HEK293 (cell line): ENCODE measurements around the gene FOXP1.
A peak's percentile ranks its signal among the peaks of the same experiment; 100 is the strongest.

ENCODE experiments used
- CTCF ChIA-PET: fragments of 350-600 bp; formaldehyde crosslinking; extraction: SDS; loops from one replicate; lab custom pipeline; 2021; ENCODE audit warnings: antibody characterized with exemption; lab: Yijun Ruan, JAX
- POLR2A ChIA-PET: fragments of 300-600 bp; formaldehyde crosslinking; extraction: SDS; loops from one replicate; lab custom pipeline; 2020; ENCODE audit warnings: antibody characterized with exemption, inconsistent platforms; lab: Yijun Ruan, JAX
- H3K27ac ChIP-seq: fragments of 200-500 bp; sonication (Bioruptor generic); 2 replicates; pipeline ENCODE4 v1.5.1; 2014; ENCODE audit warnings: low read depth, low read length, control low read depth, inconsistent platforms; ENCODE audit errors: extremely low read depth
- H3K36me3 ChIP-seq, 2 experiments: fragments of 200-500 bp in 1 of 2; sonication (Bioruptor generic) in 1 of 2; 1 replicate in 1 of 2; 2 replicates in 1 of 2; pipeline ENCODE4 v1.5.1; 2014 to 2017; ENCODE audit warnings: inconsistent platforms in 2 of 2, low read length in 2 of 2; ENCODE audit not compliant: control insufficient read depth in 2 of 2, insufficient read depth in 1 of 2
- H3K4me1 ChIP-seq: fragments of 200-500 bp; sonication (Bioruptor generic); 2 replicates; pipeline ENCODE4 v1.5.1; 2014; ENCODE audit warnings: mild to moderate bottlenecking, low read length, inconsistent platforms; ENCODE audit not compliant: control insufficient read depth, insufficient read depth
- H3K4me3 ChIP-seq: 2 replicates; pipeline ENCODE4 v1.5.1; 2011; ENCODE audit warnings: low read depth, mild to moderate bottlenecking, control low read depth, low read length, moderate library complexity
- H3K9me3 ChIP-seq: fragments of 200-500 bp; sonication (Bioruptor generic); 2 replicates; pipeline ENCODE4 v1.5.1; 2014; ENCODE audit warnings: low read depth, low read length, inconsistent platforms; ENCODE audit not compliant: control insufficient read depth, insufficient read depth
- FEZF1 ChIP-seq: fragments of 450-650 bp; formaldehyde crosslinking; IDR thresholded peaks from 2 replicates; pipeline ENCODE4 v1.5.1; 2016; ENCODE audit warnings: missing biosample characterization, missing genetic modification characterization
- GLI4 ChIP-seq: fragments of 450-650 bp; formaldehyde crosslinking; IDR thresholded peaks from 2 replicates; pipeline ENCODE4 v1.5.1; 2016; ENCODE audit warnings: missing biosample characterization, missing genetic modification characterization
- HOXC10 ChIP-seq: sonication (generic); formaldehyde crosslinking; IDR thresholded peaks from 2 replicates; pipeline ENCODE4 v1.8.1; 2023; ENCODE audit warnings: mild to moderate bottlenecking, missing genetic modification reagents
- KLF10 ChIP-seq: fragments of 450-650 bp; IDR thresholded peaks from 2 replicates; pipeline ENCODE4 v1.5.1; 2018; ENCODE audit warnings: missing biosample characterization, mild to moderate bottlenecking, missing genetic modification characterization
- KLF17 ChIP-seq: fragments of 450-650 bp; formaldehyde crosslinking; IDR thresholded peaks from 2 replicates; pipeline ENCODE4 v1.5.1; 2016; ENCODE audit warnings: missing biosample characterization, missing genetic modification characterization
- KLF8 ChIP-seq: fragments of 450-650 bp; formaldehyde crosslinking; IDR thresholded peaks from 2 replicates; pipeline ENCODE4 v1.5.1; 2016; ENCODE audit warnings: missing biosample characterization, missing genetic modification characterization
- PRDM2 ChIP-seq: fragments of 450-650 bp; formaldehyde crosslinking; IDR thresholded peaks from 2 replicates; pipeline ENCODE4 v1.5.1; 2016; ENCODE audit warnings: missing biosample characterization, missing genetic modification characterization, borderline replicate concordance
- PRDM6 ChIP-seq: fragments of 450-650 bp; formaldehyde crosslinking; IDR thresholded peaks from 2 replicates; pipeline ENCODE4 v1.5.1; 2017; ENCODE audit warnings: missing biosample characterization, missing genetic modification characterization
- SCRT2 ChIP-seq: fragments of 450-650 bp; formaldehyde crosslinking; IDR thresholded peaks from 2 replicates; pipeline ENCODE4 v1.5.1; 2016; ENCODE audit warnings: missing biosample characterization, missing genetic modification characterization
- YY1 ChIP-seq: fragments of 450-650 bp; formaldehyde crosslinking; IDR thresholded peaks from 2 replicates; pipeline ENCODE4 v1.5.1; 2018; ENCODE audit warnings: missing biosample characterization, missing genetic modification characterization
- ZBTB1 ChIP-seq: fragments of 450-650 bp; formaldehyde crosslinking; IDR thresholded peaks from 2 replicates; pipeline ENCODE4 v1.5.1; 2016; ENCODE audit warnings: missing biosample characterization, missing genetic modification characterization
- ZBTB17 ChIP-seq: fragments of 450-650 bp; formaldehyde crosslinking; IDR thresholded peaks from 2 replicates; pipeline ENCODE4 v1.5.1; 2016; ENCODE audit warnings: missing biosample characterization, missing genetic modification characterization
- ZBTB49 ChIP-seq: fragments of 450-650 bp; formaldehyde crosslinking; IDR thresholded peaks from 2 replicates; pipeline ENCODE4 v1.5.1; 2016; ENCODE audit warnings: missing biosample characterization, missing genetic modification characterization, low read depth
- ZEB2 ChIP-seq: fragments of 450-650 bp; formaldehyde crosslinking; IDR thresholded peaks from 2 replicates; pipeline ENCODE4 v1.5.1; 2016; ENCODE audit warnings: missing biosample characterization, missing genetic modification characterization
- ZFP37 ChIP-seq: fragments of 450-650 bp; formaldehyde crosslinking; IDR thresholded peaks from 2 replicates; pipeline ENCODE4 v1.5.1; 2016; ENCODE audit warnings: missing biosample characterization, missing genetic modification characterization
- ZNF311 ChIP-seq: fragments of 450-650 bp; formaldehyde crosslinking; IDR thresholded peaks from 2 replicates; pipeline ENCODE4 v1.5.1; 2017; ENCODE audit warnings: missing biosample characterization, missing genetic modification characterization, borderline replicate concordance
- ZNF341 ChIP-seq: fragments of 450-650 bp; formaldehyde crosslinking; IDR thresholded peaks from 2 replicates; pipeline ENCODE4; 2016; ENCODE audit warnings: low read depth, missing biosample characterization, missing genetic modification characterization
- ZNF513 ChIP-seq: fragments of 450-650 bp; IDR thresholded peaks from 2 replicates; pipeline ENCODE4 v1.5.1; 2018; ENCODE audit warnings: missing biosample characterization, missing genetic modification characterization
- ZNF629 ChIP-seq: fragments of 450-650 bp; formaldehyde crosslinking; IDR thresholded peaks from 2 replicates; pipeline ENCODE4 v1.5.1; 2017; ENCODE audit warnings: missing biosample characterization, missing genetic modification characterization
- ZNF660 ChIP-seq: fragments of 450-650 bp; IDR thresholded peaks from 2 replicates; pipeline ENCODE4 v1.5.1; 2018; ENCODE audit warnings: missing biosample characterization, mild to moderate bottlenecking, missing genetic modification characterization
- ZNF747 ChIP-seq: fragments of 450-650 bp; formaldehyde crosslinking; IDR thresholded peaks from 2 replicates; pipeline ENCODE4 v1.5.1; 2016; ENCODE audit warnings: missing biosample characterization, missing genetic modification characterization
- ZNF768 ChIP-seq: fragments of 450-650 bp; formaldehyde crosslinking; IDR thresholded peaks from 2 replicates; pipeline ENCODE4 v1.5.1; 2018; ENCODE audit warnings: missing biosample characterization, mild to moderate bottlenecking, missing genetic modification characterization
- ZNF837 ChIP-seq: fragments of 450-650 bp; formaldehyde crosslinking; IDR thresholded peaks from 2 replicates; pipeline ENCODE4 v1.5.1; 2016; ENCODE audit warnings: missing biosample characterization, missing genetic modification characterization
- ZXDB ChIP-seq: fragments of 450-650 bp; formaldehyde crosslinking; IDR thresholded peaks from 2 replicates; pipeline ENCODE4 v1.5.1; 2016; ENCODE audit warnings: missing biosample characterization, missing genetic modification characterization

Gene FOXP1

GRCh38 chr3:71495708-71496472 lies 87.6 kb downstream of the FOXP1 start (continued):
- TF ChIP-seq ZNF660 (tag by site-specific recombination) (peak; percentile 56; the same call in 1 of the 2 replicates), ZNF341 (tag by site-specific recombination) (peak; percentile 49; the same call in 1 of the 2 replicates), ZNF629 (tag by site-specific recombination) (peak; percentile 61), PRDM6 (tag by site-specific recombination) (peak; percentile 87), HOXC10 (CRISPR knock-in tag) (no peak), KLF17 (0 out of 2 replicates have a peak, but pooled peaks have one; percentile 40), FEZF1 (tag by site-specific recombination) (peak; percentile 36; the same call in 1 of the 2 replicates), ZNF768 (peak; percentile 61; the same call in 1 of the 2 replicates), ZBTB17 (peak; percentile 46; the same call in 1 of the 2 replicates), ZEB2 (tag by site-specific recombination) (peak; percentile 70; the same call in 1 of the 2 replicates), ZNF837 (tag by site-specific recombination) (no peak)
- TF ChIP-seq, all 188 proteins: peak for 19

GRCh38 chr3:71494212-71494611 lies 89.3 kb downstream of the FOXP1 start:
- POLR2A ChIA-PET, result no interaction called here
- no peak overlapping the region for H3K27ac ChIP-seq
- H3K4me3 ChIP-seq, result no peak overlapping the region
- peaks cover 6% of the 10 kb centered on the region; the same call in 1 of the 2 replicates for H3K4me1 ChIP-seq
- H3K9me3 ChIP-seq, result no peaks in the 10 kb centered on the region
- CTCF ChIA-PET, result interaction anchor here (1.0 kb wide), 1 partner anchor 17 kb away, joined by 4 read pairs; no protein-coding TSS in a partner anchor
- peaks cover 0 to 21% of the 10 kb centered on the region in 2 experiments; a peak in 1 of 3 replicates for H3K36me3 ChIP-seq
- TF ChIP-seq YY1 (tag by site-specific recombination), result no peak
- TF ChIP-seq ZNF311 (tag by site-specific recombination), result no peak
- no peak for TF ChIP-seq ZNF747 (tag by site-specific recombination)
- no peak for TF ChIP-seq SCRT2 (tag by site-specific recombination)
- TF ChIP-seq GLI4 (tag by site-specific recombination), result no peak
- TF ChIP-seq ZBTB1, result no peak
- no peak for TF ChIP-seq ZBTB49 (tag by site-specific recombination)
- TF ChIP-seq KLF10 (tag by site-specific recombination), result no peak
- no peak for TF ChIP-seq PRDM2 (tag by site-specific recombination)
- no peak for TF ChIP-seq ZXDB (tag by site-specific recombination)
- TF ChIP-seq ZNF513 (tag by site-specific recombination), result no peak
- no peak for TF ChIP-seq KLF8 (tag by site-specific recombination)
- no peak for TF ChIP-seq ZFP37 (tag by site-specific recombination)
